GM03348 (cell line): ENCODE results near the gene GPRC5A.
"Not testable (repeated sequence)": the region's sequence is repeated elsewhere in the genome, so short reads cannot be mapped to it uniquely, and the experiment has no call there.

Experiments used
- DNase-seq: peaks from one replicate; pipeline ENCODE4 v3.0.0; 2012; ENCODE audit warnings: low spot score

Gene GPRC5A, protein sequence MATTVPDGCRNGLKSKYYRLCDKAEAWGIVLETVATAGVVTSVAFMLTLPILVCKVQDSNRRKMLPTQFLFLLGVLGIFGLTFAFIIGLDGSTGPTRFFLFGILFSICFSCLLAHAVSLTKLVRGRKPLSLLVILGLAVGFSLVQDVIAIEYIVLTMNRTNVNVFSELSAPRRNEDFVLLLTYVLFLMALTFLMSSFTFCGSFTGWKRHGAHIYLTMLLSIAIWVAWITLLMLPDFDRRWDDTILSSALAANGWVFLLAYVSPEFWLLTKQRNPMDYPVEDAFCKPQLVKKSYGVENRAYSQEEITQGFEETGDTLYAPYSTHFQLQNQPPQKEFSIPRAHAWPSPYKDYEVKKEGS

DNA sequence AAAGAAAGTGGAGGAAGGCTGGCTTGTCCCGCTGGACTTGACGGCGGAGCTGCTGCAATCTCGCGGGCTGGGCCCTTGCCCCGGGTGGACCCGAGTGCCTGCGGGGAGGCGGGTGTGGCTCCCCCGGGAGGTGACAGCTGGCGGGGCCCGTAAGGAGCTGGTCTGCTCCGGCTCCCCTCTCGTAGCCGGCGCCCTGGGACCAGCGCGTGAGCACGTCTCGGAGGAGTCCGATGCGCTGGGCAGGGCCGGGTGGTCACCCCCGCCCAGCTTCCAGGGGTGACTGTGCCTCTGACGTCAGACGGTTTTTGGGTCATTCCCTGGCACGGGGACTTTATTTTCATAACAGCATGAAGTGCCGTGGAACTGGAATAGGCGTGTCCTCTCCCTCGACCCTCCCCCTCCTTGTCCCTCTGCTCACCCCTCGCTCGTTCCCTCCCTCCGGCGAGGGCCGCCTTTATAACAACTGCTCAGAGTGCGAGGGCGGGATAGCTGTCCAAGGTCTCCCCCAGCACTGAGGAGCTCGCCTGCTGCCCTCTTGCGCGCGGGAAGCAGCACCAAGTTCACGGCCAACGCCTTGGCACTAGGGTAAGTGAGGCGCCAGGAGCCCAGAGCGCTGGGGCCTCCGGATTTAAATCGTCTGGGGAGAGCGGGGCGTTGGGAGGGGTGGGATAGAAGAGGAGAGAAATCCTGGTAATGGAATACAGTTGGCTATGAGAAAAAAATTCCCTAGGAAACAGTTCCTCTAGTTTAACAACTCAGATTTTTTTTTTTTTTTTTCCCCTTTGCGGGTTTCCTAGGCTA is at the start of gene GPRC5A:
Gene GPRC5A, plus strand, starts transcription at position 483 of the 801 bp plus-strand sequence. CDS start 16,688 bp downstream, outside the sequence.
- DNase-seq: peak; percentile 85

DNA sequence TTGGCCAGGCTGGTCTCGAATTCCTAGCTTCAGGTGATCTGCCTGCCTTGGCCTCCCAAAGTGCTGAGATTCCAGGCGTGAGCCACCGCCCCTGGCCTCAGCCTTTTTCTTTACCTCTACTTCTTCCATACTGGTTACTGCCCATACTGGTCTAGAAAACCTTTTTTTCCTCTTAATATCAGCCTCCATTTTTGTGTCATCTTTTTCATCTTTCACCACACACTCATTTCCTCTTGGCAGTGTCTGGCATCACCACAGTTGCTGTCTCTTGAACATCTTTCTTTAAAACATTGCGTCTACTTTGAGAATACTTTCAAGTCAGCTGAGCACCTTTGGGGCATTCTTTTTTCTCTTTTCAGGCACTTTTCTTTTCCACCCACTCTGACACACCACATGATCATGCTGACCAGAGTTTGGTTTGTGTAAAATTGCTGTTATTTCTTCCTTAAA is 45.5 kb upstream of the GPRC5A start:
- no peak for DNase-seq

DNA sequence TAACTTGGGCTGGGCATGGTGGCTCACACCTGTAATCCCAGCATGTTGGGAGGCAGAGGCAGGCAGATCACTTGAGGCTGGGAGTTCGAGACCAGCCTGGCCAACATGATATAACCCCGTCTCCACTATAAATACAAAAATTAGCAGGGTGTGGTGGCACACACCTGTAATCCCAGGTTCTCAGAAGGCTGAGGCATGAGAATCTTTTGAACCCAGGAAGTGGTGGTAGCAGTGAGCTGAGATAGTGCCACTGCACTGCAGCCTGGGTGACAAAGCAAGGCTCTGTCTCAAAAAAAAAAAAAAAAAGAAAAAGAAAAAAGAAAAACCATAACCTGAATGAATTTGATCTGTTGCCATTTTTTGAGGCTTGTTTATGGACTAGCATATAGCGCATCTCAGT is 44.6 kb upstream of the GPRC5A start:
- DNase-seq: not testable (repeated sequence)

DNA sequence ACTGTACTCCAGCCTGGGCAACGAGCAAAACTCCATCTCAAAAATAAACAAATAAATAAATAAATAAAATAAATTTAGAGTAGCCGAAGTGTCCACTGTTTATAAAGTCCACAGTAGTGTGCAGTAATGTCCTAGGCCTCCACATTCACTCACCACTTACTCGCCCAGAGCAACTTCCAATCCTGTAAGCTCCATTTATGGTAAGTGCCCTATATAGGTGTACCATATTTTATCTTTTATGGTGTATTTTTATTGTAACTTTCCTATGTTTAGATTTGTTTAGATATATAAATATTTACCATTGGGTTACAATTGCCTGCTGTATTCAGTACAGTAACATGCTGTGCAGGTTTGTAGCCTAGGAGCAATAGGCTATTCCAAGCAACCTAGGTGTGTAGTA is 37.9 kb upstream of the GPRC5A start:
- DNase-seq: no peak

DNA sequence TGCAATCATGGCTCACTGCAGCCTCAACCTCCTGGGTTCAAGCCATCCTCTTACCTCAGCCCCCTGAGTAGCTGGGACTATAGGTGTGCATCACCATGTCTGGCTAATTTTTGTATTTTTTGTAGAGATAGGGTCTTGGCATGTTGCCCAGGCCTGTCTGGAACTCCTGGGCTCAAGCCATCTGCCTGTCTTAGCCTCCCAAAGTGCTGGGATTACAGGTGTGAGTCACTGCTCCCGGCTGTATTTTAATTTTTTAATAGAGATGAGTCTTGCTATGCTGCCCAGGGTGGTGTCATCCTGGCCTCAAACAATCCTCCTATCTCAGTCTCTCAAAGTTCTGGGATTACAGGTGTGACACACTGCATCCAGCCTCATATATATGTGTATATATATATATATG is 31.7 kb upstream of the GPRC5A start:
- DNase-seq: no peak

DNA sequence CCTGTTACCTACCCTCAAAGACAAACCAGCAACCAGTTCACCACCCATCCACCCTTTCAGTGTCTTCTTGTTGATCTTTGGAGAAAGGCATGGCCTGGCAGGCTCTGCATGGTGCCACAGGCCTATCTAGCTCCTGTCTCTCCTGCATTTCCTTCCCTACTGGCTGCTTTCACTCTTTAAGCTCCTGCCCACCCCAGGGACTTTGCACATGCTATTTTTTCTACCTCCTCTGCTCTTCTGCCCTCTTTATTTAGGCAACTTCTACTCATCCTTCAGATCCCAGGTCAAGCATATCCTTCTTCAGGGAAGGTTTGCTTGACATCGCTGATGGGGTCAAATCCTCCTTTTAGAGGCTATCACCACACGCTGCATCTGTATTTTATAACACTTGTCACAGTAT is 27.1 kb upstream of the GPRC5A start:
- DNase-seq: no peak

DNA sequence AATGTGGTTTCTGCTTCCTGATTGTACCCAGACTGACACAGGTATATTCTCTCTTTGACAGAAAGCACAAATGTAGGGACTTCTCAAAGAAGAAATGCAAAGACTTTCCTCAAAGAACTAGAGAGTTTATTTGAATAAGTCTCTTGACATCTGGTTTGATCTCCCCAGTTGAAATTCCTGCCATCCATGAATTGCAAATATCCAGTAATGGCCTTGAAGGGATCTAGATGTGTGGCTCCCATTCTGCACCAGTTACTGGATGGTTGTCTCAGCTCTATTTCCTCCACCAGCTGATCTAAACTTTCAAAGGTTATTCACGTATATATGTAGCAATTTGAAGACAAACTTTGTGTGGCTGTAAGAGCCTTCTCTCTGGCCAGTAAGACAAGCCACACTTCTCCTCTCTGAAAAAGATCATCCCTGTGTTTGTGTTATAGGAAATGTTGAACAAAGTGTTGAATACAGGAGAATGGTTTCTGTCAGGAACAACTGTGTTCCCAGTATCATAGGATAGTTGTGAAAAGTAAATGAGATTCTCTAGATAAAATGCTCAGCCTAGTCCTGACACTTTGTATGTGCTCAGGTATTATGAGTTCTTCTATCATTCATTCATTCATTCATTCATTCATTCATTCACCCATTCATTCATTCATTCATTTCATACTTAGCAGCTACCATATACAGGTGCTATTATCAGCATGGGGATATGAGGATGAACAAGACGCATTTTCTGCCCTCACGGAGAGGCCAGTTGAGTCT is 22.7 kb upstream of the GPRC5A start:
- no peak for DNase-seq

DNA sequence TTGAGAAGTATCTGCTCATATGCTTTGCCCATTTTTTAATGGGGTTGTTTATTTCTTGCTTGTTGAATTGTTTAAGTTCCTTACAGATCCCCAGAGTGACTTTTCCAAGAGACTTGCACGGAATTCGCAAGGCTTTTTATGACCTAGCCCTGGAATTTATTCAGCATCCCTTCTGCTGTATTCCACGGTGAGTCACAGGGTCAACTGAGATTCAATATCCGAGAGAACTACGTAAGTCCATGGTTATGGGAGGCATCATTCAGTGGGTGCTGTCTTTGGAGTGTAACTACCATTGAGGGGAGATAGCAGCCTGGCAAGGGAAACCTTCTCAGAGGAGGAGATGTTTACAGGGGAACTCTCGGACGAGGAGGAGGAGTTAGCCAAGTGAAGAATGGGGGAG is 20.9 kb upstream of the GPRC5A start:
- peak; percentile 73 for DNase-seq

DNA sequence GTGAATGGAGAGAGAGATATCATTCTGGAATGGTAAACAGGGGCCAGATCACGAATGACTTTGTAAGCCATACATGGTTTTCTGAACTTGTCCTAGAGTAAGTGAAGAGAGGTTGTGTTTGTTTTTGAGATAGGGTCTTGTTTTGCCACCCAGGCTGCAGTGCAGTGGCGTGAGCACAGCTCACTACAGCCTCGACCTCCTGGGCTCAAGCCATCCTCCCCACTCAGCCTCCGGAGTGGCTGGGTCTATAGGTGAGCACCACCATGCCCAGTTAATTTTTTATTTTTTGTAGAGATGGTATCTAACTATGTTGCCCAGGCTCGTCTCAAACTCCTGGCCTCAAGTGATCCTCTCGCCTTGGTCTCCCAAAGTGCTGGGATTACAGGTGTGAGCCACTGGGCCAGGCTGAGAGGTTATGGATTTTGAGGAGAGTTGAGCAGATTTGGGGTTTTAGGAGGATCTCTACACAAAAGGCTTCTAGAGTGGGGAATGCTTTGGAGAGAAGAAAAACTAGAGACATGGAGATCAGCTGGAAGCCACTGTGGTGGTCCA is 19.7 kb upstream of the GPRC5A start:
- DNase-seq: no peak

DNA sequence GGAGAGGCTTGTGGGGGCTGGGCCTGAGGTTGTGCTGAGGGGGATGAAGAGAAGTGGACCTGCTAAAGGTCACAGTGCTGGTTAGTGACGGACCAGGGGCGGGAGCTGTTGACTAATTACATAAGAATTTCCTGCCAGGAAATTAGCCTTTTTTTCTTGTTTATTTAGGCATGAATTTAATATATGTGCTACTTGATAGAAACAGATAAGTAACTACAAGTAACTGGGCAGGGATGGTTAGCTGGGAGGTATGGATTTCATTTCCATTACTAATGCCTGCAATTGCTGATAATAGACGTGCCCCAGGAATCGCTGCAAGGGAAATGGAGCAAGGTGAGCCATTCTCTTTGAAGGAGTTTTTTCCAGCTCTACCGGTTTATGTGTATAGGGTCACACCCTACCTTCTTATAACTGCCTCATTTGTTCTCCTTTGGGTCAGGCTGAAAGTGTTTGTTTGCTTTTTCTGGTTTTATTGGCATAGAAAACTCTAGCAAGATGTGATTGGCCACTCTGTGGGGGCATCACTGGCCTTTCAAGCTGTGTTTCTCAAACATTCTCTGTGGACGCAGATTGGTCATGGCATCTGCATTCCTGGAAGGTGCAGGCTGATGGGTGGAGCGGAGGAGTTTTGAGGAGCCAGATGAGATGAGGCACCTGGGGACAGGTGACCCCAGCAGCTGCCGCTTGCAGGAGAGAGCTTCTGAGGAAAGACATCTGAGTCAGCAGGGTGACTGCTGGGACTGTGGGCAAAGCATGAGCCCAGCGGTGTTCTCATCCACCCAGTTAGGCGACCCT is 19.0 kb upstream of the GPRC5A start:
- DNase-seq: peak; percentile 61

DNA sequence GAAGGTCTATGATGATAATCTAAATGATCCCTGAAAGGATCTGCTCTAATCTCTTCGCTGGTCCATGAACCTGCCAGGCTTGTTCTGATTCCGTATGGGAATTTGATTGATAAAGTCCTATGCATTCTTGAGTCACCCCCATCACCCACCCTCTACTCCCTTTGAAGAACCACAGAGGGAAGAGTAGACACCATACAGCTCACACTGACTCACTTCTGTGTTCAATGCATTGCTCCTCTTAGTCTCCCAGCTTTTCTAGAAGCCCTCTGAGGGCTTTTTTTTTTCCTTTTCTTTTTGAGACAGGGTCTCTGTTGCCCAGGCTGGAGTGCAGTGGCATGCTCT is 18.5 kb upstream of the GPRC5A start:
- no peak for DNase-seq

DNA sequence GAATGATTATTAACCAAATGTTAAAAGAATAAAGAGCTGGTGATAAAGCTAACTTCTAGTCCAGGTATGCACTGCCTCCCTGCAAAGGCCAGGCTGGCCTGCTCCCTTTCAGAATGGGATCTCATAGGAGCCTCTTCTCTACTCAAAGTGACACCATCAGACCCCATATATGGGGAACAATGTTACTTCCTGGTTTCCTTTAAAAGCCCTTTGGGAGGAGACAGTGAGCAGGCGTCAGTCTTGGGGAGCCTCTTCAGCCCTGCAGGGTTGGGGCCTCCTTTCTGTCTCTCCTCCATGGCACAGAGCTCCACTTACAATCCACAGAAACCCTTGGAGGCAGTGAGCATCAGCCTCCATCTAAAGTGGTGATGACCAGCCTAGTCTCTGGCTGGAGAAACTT is 17.3 kb upstream of the GPRC5A start:
- no peak for DNase-seq

DNA sequence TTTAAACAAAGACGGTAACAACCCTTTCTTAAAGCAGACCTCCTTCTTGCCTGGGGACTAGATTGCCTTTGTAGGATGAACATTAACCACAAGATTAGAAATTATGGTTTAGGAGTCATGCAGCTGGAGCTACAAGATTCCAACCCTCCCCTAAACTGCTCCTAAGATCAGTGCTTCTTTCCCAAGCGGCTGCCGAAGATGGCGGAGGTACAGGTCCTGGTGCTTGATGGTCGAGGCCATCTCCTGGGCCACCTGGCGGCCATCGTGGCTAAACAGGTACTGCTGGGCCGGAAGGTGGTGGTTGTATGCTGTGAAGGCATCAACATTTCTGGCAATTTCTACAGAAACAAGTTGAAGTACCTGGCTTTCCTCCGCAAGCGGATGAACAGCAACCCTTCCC is 16.1 kb upstream of the GPRC5A start:
- DNase-seq: not testable (repeated sequence)

DNA sequence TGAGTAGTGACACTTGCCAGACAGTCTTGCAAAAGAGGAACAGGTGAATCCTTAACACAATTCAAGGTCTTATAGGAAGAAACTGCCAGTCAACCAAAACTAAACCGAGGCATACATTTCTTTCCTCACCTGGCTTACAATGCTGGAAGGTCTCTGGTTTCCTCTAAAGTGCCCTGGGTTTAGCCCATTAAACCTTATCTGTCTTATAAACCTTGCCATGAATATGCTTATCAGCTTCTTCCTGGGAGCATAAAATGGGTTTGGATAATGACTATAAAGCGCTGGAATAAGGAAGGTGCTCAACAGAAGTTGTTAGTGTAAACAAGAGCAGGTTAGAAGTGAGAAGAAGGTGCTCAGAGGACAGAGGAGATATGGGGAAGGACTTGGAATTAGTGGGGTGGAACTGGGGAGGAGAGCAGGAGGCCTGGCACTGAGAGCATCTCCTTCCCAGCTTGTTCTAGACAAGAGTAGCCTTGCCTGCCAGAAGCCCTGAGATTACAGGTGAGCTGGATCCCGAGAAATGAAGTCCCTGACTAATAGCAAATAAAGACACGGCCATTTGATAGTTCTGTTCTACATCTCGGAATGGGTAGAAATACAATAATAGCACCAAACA is 14.1 kb upstream of the GPRC5A start:
- no peak for DNase-seq

DNA sequence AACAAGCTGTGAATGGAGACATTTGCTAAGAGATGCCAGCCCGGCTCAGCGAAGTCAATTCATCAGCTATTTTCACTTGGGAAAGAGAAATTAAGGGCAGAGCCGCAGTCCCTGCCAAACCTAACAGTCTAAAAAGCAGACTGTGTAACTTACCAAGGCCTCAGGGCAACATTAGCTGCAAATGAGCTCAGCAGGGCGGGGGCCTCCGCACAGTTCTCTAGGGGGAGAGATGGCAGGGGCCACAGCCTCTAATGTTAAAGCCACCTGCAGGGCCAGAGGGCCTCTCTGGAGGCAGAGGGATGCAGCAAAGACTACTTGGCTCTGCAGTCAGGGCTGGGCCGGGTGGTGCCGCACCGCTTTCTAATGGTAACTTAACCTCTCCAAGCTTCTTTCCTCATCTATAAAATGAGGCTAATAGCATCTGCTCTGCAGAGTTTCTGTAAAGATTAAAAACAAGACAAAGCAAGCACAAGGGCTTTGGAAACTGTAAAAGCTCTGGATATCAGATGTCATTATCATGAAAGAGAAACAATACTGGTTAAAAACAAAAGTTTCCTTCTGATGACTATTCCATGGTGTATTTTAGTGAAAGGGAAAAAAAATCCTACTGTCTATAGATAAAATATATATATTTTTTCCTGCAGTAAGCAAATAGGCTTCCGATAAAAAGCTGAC is 13.4 kb upstream of the GPRC5A start:
- no peak for DNase-seq

DNA sequence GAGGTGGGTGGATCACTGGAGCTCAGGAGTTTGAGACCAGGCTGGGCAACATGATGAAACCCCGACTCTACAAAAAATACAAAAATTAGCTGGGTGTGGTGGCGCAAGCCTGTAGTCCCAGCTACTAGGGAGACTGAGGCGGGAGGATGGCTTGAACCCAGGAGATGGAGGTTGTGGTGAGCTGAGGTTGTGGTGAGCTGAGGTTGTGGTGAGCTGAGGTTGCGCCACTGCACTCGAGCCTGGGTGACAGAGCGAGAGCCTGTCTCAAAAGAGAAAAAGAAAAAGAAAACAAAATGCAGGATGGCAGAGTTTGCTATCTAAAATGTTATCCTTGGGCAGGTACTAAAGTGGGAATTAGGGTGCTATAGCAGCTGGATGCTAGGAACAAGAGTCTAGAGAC is 10.8 kb upstream of the GPRC5A start:
- DNase-seq: no peak

DNA sequence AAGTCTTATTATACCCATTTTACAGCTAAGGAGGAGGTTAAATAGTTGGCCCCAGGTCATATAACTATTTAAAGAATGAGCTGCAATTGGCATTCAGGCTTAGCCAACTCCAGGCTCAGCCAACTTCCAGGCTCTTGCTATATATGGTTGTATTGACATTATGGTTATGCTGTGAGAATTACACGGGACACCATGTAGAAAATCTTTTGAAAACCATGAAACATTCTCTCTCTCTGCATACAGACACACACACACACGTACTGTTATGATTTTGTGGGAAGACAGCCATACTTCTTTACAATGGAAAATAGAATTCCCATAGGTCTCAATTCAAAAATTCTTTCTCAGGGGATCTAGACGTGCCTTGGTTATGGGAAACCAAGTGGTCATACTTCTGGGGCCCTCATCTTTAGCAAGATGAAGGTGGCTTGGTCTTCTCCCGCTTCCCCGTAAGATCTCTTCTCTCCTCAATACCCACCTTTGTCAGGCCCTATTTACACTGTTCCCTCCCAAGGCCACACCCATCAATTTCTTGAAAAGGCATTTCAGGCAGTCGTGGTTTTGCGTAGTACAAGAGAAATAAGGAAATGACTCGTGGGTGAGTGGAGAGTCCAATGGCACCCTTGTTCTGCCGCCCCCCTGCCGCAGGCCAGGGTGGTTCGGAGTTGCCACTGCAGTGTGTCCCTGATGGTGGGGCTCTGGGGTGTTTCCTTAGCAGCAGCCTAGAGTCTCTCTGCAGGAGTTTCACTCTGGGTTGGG is 10.0 kb upstream of the GPRC5A start:
- DNase-seq: peak; percentile 12

DNA sequence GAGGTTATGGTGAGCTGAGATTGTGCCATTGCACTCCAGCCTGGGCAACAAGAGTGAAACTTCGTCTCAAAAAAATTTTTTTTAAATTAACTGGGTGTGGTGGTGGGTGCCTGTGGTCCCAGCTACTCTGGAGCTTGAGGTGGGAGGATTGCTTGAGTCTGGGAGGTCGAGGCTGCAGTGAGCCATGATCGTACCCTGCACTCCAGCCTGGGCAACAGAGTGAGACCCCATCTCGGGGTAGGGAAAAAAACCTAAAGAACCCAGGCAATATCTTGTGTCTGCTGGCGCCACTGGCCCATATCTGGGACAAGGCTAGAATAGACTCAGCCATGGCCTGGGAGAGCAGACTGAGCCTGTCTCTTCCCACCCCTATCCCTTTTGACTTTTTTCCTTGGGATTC is 9.1 kb upstream of the GPRC5A start:
- no peak for DNase-seq

DNA sequence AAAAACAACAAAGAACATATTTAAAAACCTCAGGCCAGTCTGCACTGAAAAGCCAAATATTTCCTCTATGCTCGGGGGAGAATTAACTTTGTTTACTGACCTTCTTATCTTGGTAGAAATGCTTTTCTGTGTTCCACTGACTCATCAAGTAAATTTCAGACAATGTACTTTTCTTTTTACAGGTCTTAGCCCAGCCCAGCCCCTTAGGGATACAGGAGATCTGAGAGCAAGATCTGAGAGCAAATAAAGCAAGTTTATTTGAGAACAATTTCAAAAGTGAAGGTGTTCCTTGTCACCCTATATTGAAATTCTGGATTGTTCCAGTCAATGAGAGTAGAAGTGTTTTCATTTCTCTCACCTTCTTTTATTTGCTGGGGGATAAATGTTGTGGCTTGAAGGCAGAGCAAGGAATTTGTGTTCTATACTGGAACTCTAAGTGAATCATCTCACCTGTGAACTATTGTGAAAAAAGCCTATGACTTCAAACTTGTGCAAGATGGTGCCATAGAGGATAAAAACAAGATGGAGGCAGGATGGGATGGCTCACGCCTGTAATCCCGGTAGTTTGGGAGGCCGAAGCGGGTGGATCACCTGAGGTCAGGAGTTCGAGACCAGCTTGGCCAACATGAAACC is 7.9 kb upstream of the GPRC5A start:
- DNase-seq: no peak
